HG03139 (cell line): ENCODE measurements around the gene RAB44.

Source experiments
- ATAC-seq: cut with Tn5 transposase; IDR thresholded peaks from one replicate; pipeline ENCODE4 v1.9.1; 2021; ENCODE audit not compliant: unreplicated experiment

RAB44 gene

DNA sequence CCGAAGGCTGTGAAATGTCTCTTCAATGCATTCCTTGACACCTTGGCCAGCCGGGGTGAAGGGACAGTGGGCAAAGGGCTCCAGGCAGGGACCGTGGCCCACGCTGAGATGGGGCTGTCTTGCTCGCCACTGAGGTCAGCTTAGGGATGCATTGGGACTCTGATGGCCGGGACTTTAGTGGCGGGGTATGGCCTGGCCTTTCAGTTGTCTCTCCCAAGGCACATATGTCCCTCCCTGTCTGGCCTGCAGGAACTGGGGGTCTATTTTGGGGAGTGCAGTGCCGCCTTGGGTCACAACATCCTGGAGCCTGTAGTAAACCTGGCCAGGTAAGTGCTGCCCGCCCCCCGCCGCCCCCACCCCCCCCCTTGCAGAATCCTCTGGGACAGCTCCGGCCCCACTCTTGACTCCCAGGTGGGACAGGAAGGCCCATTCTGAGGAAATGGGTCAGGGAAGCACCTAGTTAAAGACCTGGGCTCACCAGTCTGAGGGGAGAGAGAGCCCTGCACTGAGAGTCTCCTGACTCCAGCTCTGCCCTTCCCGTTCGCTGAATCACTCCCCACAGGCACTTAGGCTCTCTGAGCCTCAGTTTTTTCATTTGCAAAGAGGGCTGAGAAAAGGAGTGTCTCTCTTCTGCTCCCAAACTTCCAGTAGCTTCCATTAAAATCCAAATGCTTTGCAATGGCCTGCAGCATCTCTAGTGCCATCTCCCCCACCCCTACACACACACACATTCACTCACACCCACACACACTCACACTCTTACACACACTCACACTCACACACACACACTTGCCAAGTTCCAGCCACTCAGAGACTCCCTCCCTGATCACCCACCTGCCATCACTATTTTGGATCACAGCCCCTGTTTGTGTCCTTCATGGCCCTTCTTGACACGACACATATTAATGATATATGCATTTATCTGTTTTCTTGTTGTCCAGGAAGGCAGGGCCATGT is 33.1 kb downstream of the RAB44 start:
- ATAC-seq: no peak

DNA sequence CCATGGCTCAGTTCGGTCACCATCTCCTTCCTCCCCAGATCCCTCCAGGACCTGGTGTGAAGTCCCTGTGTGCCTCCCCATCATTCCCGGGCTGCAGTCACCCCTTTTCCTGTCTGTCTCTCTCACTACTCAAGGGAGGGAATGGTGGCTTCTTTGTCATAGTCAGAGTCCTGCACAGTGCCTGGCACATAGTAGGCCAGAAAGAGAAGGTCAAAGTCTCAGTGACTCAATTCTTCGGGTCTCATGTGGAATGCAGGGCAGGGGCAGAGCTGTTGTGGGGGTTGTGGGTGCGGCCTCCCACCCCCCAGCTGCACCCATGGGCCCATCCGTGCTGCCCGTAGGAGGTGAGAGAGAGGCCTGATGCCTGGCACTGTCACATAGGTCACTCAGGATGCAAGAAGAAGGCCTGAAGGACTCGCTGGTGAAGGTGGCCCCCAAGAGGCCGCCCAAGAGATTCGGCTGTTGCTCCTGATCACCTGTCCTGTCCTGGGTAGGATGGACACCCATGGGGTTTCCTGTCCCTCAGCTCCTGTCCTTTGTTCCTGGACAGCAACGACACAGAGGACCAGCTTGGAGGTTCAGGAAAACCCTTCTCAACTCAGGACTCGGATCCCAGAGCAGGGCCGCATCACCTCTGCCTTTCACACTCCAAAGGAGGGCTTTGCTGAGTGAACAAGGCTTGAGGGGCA is 34.1 kb downstream of the RAB44 start:
- no peak for ATAC-seq

DNA sequence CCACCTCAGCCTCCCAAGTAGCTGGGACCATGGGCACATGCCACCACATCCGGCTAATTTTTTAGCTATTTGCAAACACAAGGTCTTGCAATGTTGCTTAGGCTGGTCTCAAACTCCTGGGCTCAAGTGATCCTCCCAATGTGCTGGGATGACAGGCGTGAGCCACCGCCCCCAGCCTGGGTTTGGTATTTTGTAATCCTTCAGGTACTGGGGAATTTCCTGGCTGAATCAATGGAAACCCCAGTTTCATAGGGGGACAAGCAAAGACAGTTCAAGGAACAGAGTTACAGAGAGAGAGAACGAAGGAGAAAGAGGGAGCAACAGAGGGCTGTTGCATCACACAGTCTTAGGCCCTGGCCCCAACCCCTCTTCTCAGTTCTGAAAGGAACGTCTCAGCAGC is 35.7 kb downstream of the RAB44 start:
- ATAC-seq: no peak

DNA sequence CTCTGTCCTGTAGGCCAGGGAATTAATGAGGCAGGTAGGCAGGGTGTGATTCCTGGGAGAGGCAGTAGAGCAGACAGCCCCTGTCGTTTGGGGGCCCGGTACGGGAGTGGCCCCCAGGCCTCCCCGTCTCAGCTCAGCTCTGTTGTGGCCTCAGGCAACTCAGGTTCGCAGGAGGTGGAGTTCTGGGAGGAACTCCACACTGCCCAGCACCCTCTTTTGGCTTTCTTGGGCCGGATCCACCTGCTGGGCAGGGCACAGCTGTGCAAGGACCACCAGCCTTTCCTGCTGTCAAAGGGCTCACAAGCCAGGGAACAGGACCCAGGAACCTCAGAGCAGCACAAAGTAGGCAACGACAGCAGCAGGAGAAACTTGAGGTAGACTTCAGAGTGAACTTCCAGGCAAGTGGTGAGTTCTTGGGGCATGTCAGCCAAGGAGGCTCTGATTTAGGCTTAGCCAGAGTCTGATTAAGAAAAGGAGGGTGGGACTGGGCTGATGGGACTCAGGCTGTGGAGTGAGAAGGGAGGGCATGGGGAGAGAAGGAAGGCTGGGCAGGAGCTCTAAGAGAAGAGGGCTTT is 36.9 kb downstream of the RAB44 start:
- ATAC-seq: no peak

DNA sequence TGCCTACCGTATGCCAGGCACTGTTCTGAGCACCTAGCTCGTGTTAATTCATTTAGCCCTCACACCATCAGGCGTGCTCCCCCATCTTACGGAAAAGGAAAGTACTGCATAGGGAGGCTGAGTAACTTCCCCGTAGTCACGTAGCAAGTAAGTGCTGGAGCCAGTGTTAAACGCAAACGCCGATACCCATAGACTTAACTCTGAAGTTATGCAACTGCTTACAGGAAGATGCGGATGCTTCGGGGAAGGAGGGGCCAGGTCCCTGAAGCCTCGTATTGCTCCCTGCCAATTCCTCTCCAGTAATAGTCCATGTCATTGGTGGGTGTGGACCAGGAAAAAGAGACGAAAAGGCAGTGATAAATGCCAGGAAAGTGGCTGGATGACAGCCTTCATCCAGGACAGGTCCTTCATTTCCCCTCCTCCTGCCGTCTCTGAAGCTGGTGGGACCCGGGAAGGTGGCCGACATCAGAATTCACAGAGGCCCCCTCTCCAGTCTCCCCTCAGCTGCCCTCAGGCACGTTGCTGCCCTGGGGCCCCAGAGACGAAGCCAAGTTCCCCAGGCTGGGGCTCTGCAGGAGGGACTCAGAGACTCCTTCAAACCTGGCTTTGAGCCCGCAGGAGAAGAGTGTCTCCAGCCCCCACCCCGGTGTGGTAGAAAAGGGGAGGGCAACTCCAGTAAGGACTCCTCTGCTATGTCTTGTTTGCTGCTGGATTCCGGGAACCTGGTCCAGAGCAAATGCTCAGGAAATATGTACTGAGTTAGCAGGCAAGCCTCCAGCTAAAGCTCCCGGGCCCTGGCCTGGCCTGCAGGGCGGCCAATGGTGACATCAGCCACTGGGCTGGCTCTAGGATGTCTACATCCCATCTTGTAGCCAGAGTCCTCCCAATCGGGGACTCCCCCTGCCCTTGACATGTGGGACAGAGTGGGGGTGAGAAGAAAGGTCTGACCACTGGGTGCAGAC is 37.8 kb downstream of the RAB44 start:
- no peak for ATAC-seq

DNA sequence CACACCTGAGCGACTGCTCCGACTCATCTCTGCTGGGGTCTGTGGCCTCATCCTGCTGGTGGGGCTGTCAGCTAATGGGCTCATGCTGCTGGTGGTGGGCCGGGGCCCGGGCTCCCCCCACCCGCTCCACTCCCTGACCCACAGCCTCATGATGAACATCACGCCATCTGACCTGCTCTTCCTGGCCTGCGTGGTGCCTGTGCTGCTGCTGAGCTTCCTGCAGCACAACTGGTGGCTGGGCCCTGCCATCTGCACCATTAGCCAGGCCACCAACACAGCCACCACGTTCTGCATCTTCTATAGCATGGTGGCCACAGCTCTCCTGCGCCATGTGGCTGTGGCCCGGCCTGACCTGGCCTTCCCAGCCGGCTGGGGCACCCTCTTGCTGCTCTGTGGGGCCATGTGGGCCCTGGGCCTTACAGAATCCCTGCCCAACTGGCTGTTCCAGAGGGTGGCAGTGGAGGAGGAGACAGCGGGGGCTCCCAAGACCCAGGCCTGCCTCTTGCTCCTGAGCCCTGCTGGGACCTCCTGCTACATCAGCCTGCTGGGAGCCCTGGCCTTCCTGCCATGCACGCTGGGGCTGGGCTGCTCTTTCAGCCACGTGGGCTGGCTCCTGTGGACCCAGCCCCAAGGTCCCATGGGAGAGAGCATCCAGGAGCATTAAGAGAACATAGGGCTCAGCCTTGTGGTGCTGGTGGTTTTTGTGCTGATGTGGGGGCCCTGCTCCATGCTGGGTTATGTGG is 39.6 kb downstream of the RAB44 start:
- ATAC-seq: no peak

DNA sequence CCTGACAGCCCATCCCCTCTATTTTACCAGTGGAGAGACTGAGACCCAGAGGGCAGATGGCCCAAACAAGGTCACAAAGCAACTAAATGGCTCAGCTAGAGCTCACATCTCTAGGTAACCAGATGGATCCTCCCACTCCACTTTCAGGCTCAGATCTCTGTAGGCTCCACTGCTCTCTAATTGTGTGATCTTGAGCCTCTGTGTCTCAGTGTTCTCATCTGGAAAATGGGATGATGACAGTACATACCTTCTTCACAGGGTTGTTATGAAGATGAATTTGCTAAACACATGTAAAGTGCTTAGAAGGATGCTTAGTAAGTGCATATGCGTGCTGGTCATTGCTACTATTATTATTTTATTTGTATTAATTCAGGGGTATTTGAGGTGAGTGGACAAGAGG is 40.5 kb downstream of the RAB44 start:
- no peak for ATAC-seq

DNA sequence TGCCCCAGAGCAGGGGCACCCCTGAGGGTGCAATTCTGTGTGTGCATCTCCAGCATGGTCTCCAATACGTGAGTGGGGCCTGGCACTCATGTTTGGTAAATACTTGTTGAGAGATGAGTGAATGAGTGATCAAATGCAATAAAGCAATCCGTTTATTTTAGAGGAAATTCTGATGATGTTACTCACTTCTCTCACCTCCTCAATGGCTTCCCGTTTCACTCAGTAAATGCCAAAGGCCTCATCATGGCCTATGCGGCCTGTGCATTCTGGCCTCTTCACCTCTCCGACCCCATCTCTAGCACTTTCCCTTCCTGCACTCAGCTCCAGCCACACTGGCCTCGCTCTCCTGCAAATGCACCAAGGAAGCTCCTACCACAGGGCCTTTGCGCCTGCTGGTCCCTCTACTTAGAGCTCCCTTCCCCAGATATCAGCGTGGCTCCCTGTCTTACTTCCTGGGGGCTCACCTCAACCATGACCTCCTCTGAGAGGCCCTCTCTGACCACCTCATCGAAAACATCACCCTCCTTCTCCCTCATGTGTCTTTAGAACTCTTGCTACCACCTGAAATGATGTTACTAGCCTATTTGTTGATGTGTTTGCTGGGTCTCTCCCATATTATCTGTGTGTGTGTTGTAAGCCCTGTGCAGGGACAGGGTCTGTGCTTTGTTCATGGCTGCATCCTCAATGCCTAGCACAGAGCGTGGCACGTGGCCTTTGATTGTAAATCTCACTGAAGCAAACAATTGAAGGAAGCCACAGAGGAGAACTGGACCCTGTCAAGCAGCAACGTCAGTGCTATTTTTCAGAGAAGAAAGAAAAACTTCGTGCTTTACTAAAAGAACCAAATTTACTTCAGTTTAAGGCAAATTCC is 42.6 kb downstream of the RAB44 start:
- ATAC-seq: no peak

DNA sequence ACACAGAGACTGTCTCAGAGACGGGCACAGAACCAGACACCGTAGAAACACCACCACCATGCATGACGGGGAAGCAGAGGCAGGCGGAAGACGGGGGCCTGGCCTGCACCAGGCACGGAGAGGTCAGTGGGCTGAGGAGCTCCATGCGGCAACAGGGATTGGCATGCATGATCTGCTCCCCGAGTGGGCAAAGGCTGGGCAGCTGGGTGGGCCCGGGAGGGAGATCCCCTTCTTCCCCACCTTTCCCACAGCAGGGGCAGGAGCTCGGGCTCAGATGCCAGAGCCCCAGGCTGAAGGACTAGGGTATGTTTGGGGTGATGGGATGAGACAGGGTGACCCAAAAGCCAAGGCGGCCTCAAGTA is 43.2 kb downstream of the RAB44 start:
- ATAC-seq: no peak

DNA sequence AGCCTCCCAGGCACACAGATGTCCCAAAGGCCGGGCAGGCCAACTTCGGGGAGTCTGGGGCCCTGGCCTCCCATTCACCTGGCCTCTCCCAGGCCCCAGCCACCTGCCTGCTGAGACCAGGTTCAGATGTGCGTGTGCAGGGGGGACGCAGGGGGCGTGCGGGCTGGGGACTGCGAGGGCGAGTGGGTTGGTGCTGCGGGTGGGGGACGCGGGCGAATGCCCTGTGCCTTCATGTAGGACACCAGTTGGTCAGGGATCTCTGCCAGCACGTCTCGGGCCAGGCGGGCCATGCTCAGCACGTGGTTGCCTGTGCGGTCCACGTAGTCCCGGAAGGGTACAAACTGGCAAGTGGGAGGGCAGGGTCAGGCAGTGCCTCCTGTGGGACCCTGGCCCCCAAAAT is 44.5 kb downstream of the RAB44 start:
- ATAC-seq: no peak

DNA sequence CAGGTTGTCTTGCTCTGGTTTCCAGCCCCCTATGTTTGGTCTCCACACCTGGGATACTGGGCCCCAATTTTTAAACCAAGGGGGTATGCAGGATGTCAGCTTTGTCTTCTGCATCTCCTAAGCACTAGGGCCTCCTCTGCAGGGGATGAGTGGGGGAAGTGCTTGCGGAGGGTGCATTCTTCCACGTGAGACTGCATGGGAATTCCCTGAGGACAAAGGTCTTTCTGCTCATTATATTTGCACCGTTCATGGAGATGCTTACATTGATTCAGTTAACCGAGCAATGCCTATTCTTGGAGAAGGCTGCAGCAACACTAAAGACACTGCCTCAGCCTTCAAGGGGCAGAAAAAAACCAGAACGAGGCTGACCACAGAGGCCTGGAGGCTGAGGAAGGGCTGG is 45.4 kb downstream of the RAB44 start:
- ATAC-seq: no peak

DNA sequence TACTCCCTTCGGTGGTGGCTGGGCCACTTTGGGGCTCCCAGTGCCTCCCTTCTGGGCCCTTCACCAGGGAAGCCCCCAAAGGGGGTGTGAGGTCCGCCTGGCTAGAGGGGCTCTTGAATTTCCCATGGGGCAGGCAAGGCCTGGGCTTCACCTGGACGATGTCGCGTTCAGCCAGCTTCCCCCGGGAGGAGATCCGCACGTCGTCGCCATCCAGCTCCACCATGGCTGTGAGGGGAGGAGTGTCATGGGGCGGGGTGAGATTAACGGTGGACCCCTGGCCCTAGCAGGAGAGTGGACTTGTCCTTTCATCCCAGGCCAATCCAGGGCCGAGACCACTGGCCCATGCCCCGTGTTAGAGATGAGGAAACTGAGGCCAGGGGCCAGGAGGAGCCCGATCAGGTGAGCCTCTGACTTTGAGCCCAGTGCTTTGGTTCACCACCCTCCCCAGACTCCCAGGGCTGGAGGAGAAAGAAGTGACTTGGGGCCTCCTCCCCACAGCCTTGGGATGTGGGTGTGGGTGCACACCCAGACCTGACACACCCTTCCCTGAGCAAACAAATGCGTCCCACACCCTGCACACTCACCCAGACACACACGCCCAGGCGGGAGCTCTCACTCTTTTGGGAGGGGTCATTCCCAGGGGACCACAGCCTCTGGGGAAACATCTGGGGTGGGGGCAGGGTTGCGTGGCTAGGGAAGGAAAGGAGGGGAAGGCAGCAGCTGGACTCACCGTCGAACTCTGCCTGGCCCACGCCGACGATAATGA is 46.1 kb downstream of the RAB44 start:
- ATAC-seq: no peak

DNA sequence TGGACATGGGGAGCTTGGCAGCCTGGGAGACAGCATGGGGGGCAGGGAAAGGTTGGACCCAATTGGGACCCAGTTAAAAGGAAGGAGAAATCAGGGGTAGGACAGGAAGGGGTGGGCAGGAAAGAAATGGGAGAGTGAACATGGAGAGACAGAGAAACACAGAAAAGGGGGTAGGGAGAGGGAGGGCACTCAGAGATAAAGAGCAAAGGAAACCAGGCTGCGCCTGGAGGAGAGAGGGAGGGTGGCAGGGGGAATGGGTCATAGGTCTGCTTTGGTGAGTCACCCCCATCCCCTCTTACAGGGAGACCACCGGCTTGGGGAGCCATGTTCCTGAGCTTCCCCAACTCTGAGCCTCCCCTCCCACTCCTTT is 46.7 kb downstream of the RAB44 start:
- ATAC-seq: no peak

DNA sequence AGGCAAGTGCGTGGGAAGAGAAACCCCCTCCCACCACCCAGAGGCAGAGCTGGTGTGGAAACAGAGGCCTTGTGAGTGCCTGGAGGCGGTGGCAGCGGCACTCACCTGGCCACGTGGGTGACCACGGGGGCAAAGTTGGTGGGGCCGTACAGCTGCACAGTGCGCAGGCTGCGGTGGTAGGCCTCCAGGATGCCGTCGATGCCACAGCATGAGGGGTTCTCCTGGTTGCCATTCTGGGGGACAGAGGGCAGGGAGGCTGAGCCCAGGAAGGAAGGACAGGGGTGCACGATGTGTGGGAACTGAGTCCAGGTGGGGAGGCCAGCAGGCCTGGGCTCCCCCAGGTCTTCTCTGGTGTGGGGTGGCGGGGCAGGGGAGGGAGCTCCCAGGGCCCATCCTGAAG is 47.7 kb downstream of the RAB44 start:
- ATAC-seq: no peak

DNA sequence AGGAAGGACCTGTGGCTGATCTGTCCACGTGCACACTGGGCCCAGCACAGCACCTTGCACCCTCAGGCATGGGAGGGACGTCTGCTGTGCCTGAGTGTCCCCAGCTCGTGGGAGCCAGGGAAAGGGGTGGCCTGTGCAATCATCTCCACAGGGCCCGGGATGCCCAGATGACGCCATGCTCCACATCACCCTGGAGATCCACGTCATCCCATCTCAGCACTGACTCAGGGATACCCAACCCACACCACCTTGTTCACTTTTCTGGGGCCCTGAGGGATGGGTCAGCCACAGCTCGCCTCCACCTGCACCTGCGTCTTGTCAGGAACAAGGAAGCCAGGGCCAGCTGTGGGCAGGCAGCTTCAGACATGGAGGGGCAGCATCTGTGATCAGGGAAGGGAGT is 48.2 kb downstream of the RAB44 start:
- no peak for ATAC-seq

DNA sequence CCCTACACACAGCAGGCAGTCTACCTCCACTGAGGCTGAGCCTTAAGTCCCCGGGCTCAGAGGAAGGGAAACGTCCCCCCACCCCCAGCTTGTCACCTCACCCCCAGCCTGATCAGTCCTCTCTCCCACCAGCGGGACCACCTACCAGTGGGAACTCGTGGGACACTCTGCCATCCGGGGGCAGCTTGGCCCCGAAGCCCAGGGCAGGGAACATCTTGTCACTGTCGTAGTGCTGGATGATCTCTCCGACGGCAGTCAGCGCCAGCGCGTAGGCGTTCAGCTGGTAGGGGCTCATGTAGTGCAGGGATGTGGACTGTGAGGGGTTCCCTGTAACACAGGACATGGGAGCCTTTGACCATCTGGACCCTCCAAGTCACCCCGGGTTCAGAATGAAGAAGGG is 48.6 kb downstream of the RAB44 start:
- ATAC-seq: no peak

DNA sequence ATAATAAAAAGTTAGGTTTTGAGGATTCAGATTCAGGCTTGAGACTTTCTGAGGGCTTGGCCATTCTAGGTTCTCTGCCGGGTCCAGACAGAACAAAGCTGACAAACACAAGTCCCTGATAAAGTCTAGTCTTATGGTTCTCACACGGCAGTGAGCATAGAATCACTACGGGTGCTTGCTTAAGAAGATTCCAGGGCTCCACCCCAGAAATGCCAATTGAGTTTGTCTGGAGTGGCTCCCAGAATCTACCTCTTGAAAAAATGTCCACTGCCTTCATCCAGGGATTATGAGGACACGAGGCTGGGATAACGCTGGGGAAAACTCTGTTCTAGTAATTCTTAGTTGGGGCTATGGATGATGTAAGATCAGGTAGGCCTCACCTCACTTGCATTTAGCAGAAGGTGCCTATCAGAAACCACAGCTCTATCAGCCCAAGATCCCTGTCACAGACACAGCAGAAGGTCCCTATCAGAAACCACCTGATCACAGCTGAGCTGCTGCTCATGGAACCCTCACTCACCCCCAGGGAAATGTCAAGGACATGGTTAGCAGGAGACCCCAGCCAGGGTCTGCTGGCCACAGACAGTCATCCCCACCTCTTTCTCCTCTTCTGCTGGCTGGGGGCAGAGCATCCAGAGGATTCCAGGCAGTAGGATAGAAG is 52.3 kb downstream of the RAB44 start:
- no peak for ATAC-seq

DNA sequence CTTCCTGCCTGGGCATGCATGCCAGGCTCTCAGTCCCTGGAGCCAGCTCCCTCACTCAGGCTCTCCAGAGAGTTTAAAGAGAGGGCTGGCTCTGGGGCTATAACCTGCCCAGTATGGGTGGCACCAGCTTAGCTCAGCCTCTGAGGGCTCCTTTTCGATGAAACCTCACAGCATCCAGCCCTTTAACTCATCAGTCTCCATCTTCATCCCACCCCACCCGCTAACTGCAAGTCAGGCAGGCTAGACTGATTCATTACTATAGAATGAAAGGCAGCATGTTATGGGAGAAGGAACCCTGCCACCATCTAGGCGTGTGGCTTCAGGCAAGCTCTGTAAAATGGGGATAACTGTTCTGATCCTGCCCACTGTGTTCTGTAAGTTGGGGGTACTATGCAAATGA is 53.5 kb downstream of the RAB44 start:
- ATAC-seq: no peak
